Effector CD8-positive, alpha-beta T cell (primary cell): ENCODE results near the gene TFDP2.
"Not testable (repeated sequence)": the region's sequence is repeated elsewhere in the genome, so short reads cannot be mapped to it uniquely, and the experiment has no call there.

Experiments used
- DNase-seq: peaks from one replicate; lab custom pipeline; 2025; lab: John Stamatoyannopoulos, UW

The TFDP2 gene

GRCh38 chr3:142127941-142128658 lies 21.2 kb downstream of the TFDP2 start:
- DNase-seq: no peak

- DNase-seq: no peak
Measured at GRCh38 chr3:142124243-142124642, 25.1 kb downstream of the TFDP2 start.

- no peak for DNase-seq
Measured at GRCh38 chr3:142120707-142121106, 28.6 kb downstream of the TFDP2 start.

GRCh38 chr3:142118911-142119310 lies 30.4 kb downstream of the TFDP2 start:
- no peak for DNase-seq

GRCh38 chr3:142117056-142117851 lies 32.1 kb downstream of the TFDP2 start:
- DNase-seq: no peak

GRCh38 chr3:142115867-142116668 lies 33.3 kb downstream of the TFDP2 start:
- DNase-seq: no peak

GRCh38 chr3:142112601-142113000 lies 36.7 kb downstream of the TFDP2 start:
- DNase-seq: no peak

GRCh38 chr3:142106548-142106947 lies 42.8 kb downstream of the TFDP2 start:
- DNase-seq: no peak

GRCh38 chr3:142105991-142106390 lies 43.4 kb downstream of the TFDP2 start:
- DNase-seq: no peak

GRCh38 chr3:142104763-142105162 lies 44.6 kb downstream of the TFDP2 start:
- DNase-seq: no peak

- no peak for DNase-seq
Measured at GRCh38 chr3:142098964-142099363, 50.4 kb downstream of the TFDP2 start.

GRCh38 chr3:142097099-142097843 lies 52.1 kb downstream of the TFDP2 start:
- DNase-seq: no peak

GRCh38 chr3:142095841-142096240 lies 53.5 kb downstream of the TFDP2 start:
- DNase-seq: no peak

- not testable (repeated sequence) for DNase-seq
Measured at GRCh38 chr3:142088925-142089324, 60.4 kb downstream of the TFDP2 start.

GRCh38 chr3:142088522-142088921 lies 60.8 kb downstream of the TFDP2 start:
- no peak for DNase-seq

GRCh38 chr3:142087676-142088075 lies 61.7 kb downstream of the TFDP2 start:
- DNase-seq: no peak

- DNase-seq: no peak
Measured at GRCh38 chr3:142086581-142087090, 62.7 kb downstream of the TFDP2 start.

- DNase-seq: no peak
Measured at GRCh38 chr3:142081178-142081577, 68.2 kb downstream of the TFDP2 start.

GRCh38 chr3:142077859-142078500 lies 71.4 kb downstream of the TFDP2 start:
- DNase-seq: no peak

GRCh38 chr3:142077155-142077858 lies 72.0 kb downstream of the TFDP2 start:
- no peak for DNase-seq
